IMR-90 (cell line): ENCODE results near the gene C6orf89. TPM values are rescaled to one million over a fixed set of nuclear protein-coding genes. Genes with fewer than 3 reads are reported as not detected.

ENCODE experiments used
- ATAC-seq: fragments of 200-7000 bp; cut with Tn5 transposase; 2 replicates; pipeline ENCODE4 v1.9.1; 2020; ENCODE audit warnings: low read depth, mild to moderate bottlenecking, moderate library complexity
- BruUV-seq: library from RNA; stranded (reverse); fragments of 400-500 nt; replicated peaks from 2 replicates; lab custom pipeline; 2021; lab: Mats Ljungman, UMichigan
- CTCF ChIA-PET: fragments of 300-600 bp; formaldehyde crosslinking; extraction: SDS; loops from one replicate; lab custom pipeline; 2021; ENCODE audit warnings: antibody characterized with exemption; lab: Yijun Ruan, JAX
- POLR2A ChIA-PET: fragments of 300-600 bp; sonication (Branson Sonifier 250); formaldehyde crosslinking; loops from one replicate; lab custom pipeline; 2022; ENCODE audit warnings: antibody characterized with exemption; ENCODE audit not compliant: unreplicated experiment; lab: Charles Lee
- DNase-seq: peaks from one replicate; pipeline ENCODE4 v3.0.0; 2013
- H2AFZ ChIP-seq: replicated peaks from 2 replicates; pipeline ENCODE3; 2013; ENCODE audit warnings: low read length, mild to moderate bottlenecking; ENCODE audit not compliant: poor library complexity
- H2AK5ac ChIP-seq: 2 replicates; pipeline ENCODE4 v1.6.1; 2013; ENCODE audit warnings: low read depth, low read length, inconsistent platforms
- H2AK9ac ChIP-seq: replicated peaks from 2 replicates; pipeline ENCODE3; 2013; ENCODE audit warnings: mild to moderate bottlenecking, low read depth, low read length, moderate library complexity; ENCODE audit not compliant: poor library complexity
- H2BK120ac ChIP-seq: 2 replicates; pipeline ENCODE4 v1.6.1; 2013; ENCODE audit warnings: low read depth, low read length, inconsistent platforms
- H2BK15ac ChIP-seq: 3 replicates; pipeline ENCODE4 v1.6.1; 2013; ENCODE audit warnings: low read depth, low read length, inconsistent platforms
- H2BK20ac ChIP-seq: 2 replicates; pipeline ENCODE4 v1.6.1; 2013; ENCODE audit warnings: low read depth, mild to moderate bottlenecking, inconsistent platforms, low read length, moderate library complexity
- H2BK5ac ChIP-seq: 2 replicates; pipeline ENCODE4 v1.6.1; 2013; ENCODE audit warnings: mild to moderate bottlenecking, low read depth, low read length, inconsistent platforms; ENCODE audit not compliant: poor library complexity, severe bottlenecking
- H3K14ac ChIP-seq: replicated peaks from 2 replicates; pipeline ENCODE4 v1.6.1; 2013; ENCODE audit warnings: low read depth, low read length, inconsistent platforms
- H3K18ac ChIP-seq: 2 replicates; pipeline ENCODE4 v1.6.1; 2013; ENCODE audit warnings: low read depth, low read length, control low read depth
- H3K23ac ChIP-seq: 2 replicates; pipeline ENCODE4 v1.6.1; 2013; ENCODE audit warnings: low read depth, low read length, inconsistent platforms
- H3K27ac ChIP-seq: 2 replicates; pipeline ENCODE4 v1.5.1; 2013; ENCODE audit warnings: mild to moderate bottlenecking, control low read depth, low read length; ENCODE audit not compliant: insufficient read depth
- H3K27me3 ChIP-seq: 2 replicates; pipeline ENCODE4 v1.6.1; 2013; ENCODE audit warnings: low read length; ENCODE audit not compliant: control insufficient read depth, insufficient read depth
- H3K36me3 ChIP-seq: 2 replicates; pipeline ENCODE4 v1.6.1; 2013; ENCODE audit warnings: low read length, mixed read lengths; ENCODE audit not compliant: control insufficient read depth, insufficient read depth
- H3K4ac ChIP-seq: 2 replicates; pipeline ENCODE4 v1.6.1; 2013; ENCODE audit warnings: low read depth, low read length, inconsistent platforms
- H3K4me1 ChIP-seq: 2 replicates; pipeline ENCODE4 v1.6.1; 2013; ENCODE audit warnings: low read length, mixed read lengths; ENCODE audit not compliant: control insufficient read depth, insufficient read depth
- H3K4me2 ChIP-seq: 2 replicates; pipeline ENCODE4 v1.6.1; 2013; ENCODE audit warnings: low read depth, mild to moderate bottlenecking, control low read depth, low read length, moderate library complexity
- H3K4me3 ChIP-seq: 2 replicates; pipeline ENCODE4 v1.5.1; 2013; ENCODE audit warnings: low read depth, mild to moderate bottlenecking, control low read depth, low read length, moderate library complexity; ENCODE audit not compliant: insufficient read depth
- H3K56ac ChIP-seq: 2 replicates; pipeline ENCODE4 v1.6.1; 2013; ENCODE audit warnings: low read length, inconsistent platforms; ENCODE audit not compliant: insufficient read depth; ENCODE audit errors: extremely low read depth
- H3K79me1 ChIP-seq, 2 experiments: 2 replicates each; pipeline ENCODE4 v1.6.1; 2013; ENCODE audit warnings: low read length in 2 of 2, inconsistent platforms in 1 of 2, low read depth in 1 of 2
- H3K9ac ChIP-seq: 2 replicates; pipeline ENCODE4 v1.6.1; 2013; ENCODE audit warnings: low read depth, low read length, control low read depth
- H3K9me1 ChIP-seq: 2 replicates; pipeline ENCODE4 v1.6.1; 2013; ENCODE audit warnings: low read length, inconsistent platforms; ENCODE audit not compliant: insufficient read depth
- H3K9me3 ChIP-seq: 2 replicates; pipeline ENCODE4 v1.6.1; 2013; ENCODE audit warnings: low read length; ENCODE audit not compliant: control insufficient read depth, insufficient read depth
- H4K20me1 ChIP-seq: 2 replicates; pipeline ENCODE4 v1.6.1; 2013; ENCODE audit warnings: low read length, inconsistent platforms; ENCODE audit not compliant: insufficient read depth
- H4K5ac ChIP-seq: 2 replicates; pipeline ENCODE4 v1.6.1; 2013; ENCODE audit warnings: mild to moderate bottlenecking, low read depth, low read length, control low read depth
- H4K8ac ChIP-seq, 2 experiments: 2 replicates each; pipeline ENCODE4 v1.6.1; 2013; ENCODE audit warnings: low read depth in 2 of 2, low read length in 2 of 2, control low read depth in 1 of 2, inconsistent platforms in 1 of 2
- H4K91ac ChIP-seq: 2 replicates; pipeline ENCODE4 v1.6.1; 2013; ENCODE audit warnings: low read depth, low read length, inconsistent platforms; ENCODE audit not compliant: insufficient read depth
- BHLHE40 ChIP-seq: fragments of 150-350 bp; IDR thresholded peaks from 2 replicates; pipeline ENCODE4 v1.6.1; 2016; ENCODE audit warnings: mild to moderate bottlenecking, low read depth, low read length
- CEBPB ChIP-seq: IDR thresholded peaks from 2 replicates; pipeline ENCODE4 v1.6.1; 2012; ENCODE audit warnings: low read depth, low read length, improper control_type of control experiment
- ELK1 ChIP-seq: fragments of 150-350 bp; IDR thresholded peaks from 2 replicates; pipeline ENCODE4 v1.6.1; 2016; ENCODE audit warnings: low read depth, mild to moderate bottlenecking, low read length, moderate library complexity, borderline replicate concordance
- FOS ChIP-seq: fragments of 150-350 bp; IDR thresholded peaks from 2 replicates; pipeline ENCODE4 v1.6.1; 2016; ENCODE audit warnings: low read depth, low read length
- MAFK ChIP-seq: IDR thresholded peaks from 2 replicates; pipeline ENCODE4 v1.6.1; 2012; ENCODE audit warnings: low read depth, low read length, improper control_type of control experiment
- MAZ ChIP-seq: IDR thresholded peaks from 2 replicates; pipeline ENCODE4 v1.6.1; 2012; ENCODE audit warnings: low read depth, mild to moderate bottlenecking, low read length, improper control_type of control experiment, moderate library complexity, borderline replicate concordance
- NFE2L2 ChIP-seq: fragments of 150-350 bp; IDR thresholded peaks from 2 replicates; pipeline ENCODE4 v1.6.1; 2016; ENCODE audit warnings: low read depth, mild to moderate bottlenecking, low read length
- POLR2A ChIP-seq: IDR thresholded peaks from 2 replicates; pipeline ENCODE4 v1.6.1; 2012; ENCODE audit warnings: mild to moderate bottlenecking, low read depth, low read length
- RAD21 ChIP-seq: IDR thresholded peaks from 2 replicates; pipeline ENCODE4 v1.6.1; 2012; ENCODE audit warnings: low read length, improper control_type of control experiment
- RCOR1 ChIP-seq: IDR thresholded peaks from 2 replicates; pipeline ENCODE4 v1.6.1; 2012; ENCODE audit warnings: mild to moderate bottlenecking, low read length, improper control_type of control experiment; ENCODE audit not compliant: insufficient replicate concordance
- SMC3 ChIP-seq: fragments of 150-350 bp; IDR thresholded peaks from 2 replicates; pipeline ENCODE4 v1.6.1; 2016; ENCODE audit warnings: low read depth, mild to moderate bottlenecking, antibody characterized with exemption, low read length, moderate library complexity
- WGBS, 2 experiments: methylation state at CpG; one replicate each; pipeline versions ENCODE4 v1.1.5 to v1.1.7; 2013; ENCODE audit warnings: missing lambda C conversion rate in 2 of 2; ENCODE audit not compliant: insufficient read length in 1 of 2; ENCODE audit errors: extremely low coverage in 2 of 2; 5-methylcytosine and 5-hydroxymethylcytosine counted together
- dilution Hi-C: fragments of 300-500 bp; cut with HindIII; formaldehyde crosslinking; loops from one replicate; pipeline ENCODE4 v1.14.3; 2018; ENCODE audit warnings: low sequenced_read_pairs; ENCODE audit not compliant: unreplicated experiment
- in situ Hi-C: fragments of 300-500 bp; cut with MboI; formaldehyde crosslinking; loops from 3 replicates; pipeline ENCODE4 v1.14.3; 2019; ENCODE audit warnings: low sequenced_read_pairs, inconsistent platforms, mixed read lengths
- intact Hi-C: fragments of 100-400 bp; cut with micrococcal nuclease; formaldehyde crosslinking; loops from 2 replicates; pipeline ENCODE4 v1.10.0; 2022
- polyA plus RNA-seq, 3 experiments: library from polyadenylated mRNA; depleted of rRNA; stranded (reverse); fragments of >200 nt; gene quantifications; 2 replicates each; pipeline ENCODE4 v1.2.3, GENCODE V29; 2012; ENCODE audit warnings: low replicate concordance in 1 of 3
- total RNA-seq: library from RNA; depleted of rRNA; stranded (reverse); fragments of >200 nt; gene quantifications from 2 replicates; pipeline ENCODE4 v1.2.3, GENCODE V29; 2012
- TF ChIP-seq, protein P1 (sequence below): conservative IDR thresholded peaks from 2 replicates; pipeline ENCODE4 v1.5.1; 2012; ENCODE audit warnings: mild to moderate bottlenecking, low read depth, low read length, improper control_type of control experiment

The C6orf89 gene
- total and polyA plus RNA-seq, 2 of the 4 experiments (the other 2 are of a cell fraction), result 30.8 to 52.3 TPM

DNA sequence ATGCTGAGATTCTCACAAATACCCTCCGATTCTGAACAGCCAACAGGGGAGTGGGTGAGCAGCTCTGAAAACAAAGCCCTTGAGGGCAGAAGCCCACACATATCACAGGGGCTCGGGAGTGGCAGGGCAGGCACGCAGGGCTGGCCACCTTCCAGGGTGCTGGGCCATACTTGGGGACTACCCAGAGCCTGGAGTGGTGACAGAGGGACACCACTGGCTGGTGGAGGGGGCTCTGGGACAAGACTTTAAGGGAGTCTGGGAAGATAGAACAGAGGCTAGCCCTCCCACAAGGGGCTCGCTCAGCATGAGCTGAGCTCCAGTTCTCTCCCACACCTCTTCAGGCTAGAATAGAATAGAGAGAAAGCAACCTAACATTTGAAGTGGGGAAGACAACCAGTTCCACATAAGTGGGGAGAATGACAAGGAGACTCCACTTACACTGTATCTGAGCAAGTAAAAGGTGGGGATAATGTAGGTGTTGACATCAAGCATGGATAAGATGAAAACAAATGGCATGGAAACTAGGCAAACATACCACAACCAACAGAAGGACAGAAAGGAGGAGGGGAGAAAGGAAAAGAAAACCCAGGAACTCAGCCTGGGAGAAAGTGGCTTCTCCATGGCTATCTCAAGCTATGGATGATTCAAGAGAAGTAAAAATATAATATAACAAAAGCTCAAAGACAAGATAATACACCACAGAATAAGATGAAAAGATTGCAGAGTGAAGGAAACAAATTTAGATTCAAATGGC lies 18.1 kb upstream of the C6orf89 start:
- CTCF ChIA-PET, result no interaction called here

More for the DNA sequence above, 18.1 kb upstream of the C6orf89 start:
- peaks cover 7% of the 10 kb centered on the region for H3K36me3 ChIP-seq
- ATAC-seq (no peak), DNase-seq (no peak)
- H4K8ac ChIP-seq, result no peak overlapping the region
- no peak overlapping the region for H3K27ac ChIP-seq
- H2AFZ ChIP-seq, result no peak overlapping the region
- in situ Hi-C loops (no loop called here), intact Hi-C loops (no loop called here), dilution Hi-C loops (no loop called here)
- no peak overlapping the region for H4K5ac ChIP-seq
- no peak overlapping the region for H2BK120ac ChIP-seq
- H3K9me1 ChIP-seq, result peaks cover 10% of the 10 kb centered on the region; the same call in 1 of the 2 replicates
- H3K9me3 ChIP-seq, result no peaks in the 10 kb centered on the region
- H3K79me1 ChIP-seq, result peaks cover 44 to 68% of the 10 kb centered on the region in 2 experiments
- no peak overlapping the region for H3K4ac ChIP-seq
- no peak for TF ChIP-seq CEBPB
- no peak for TF ChIP-seq FOS
- no peak for TF ChIP-seq SMC3
- no peak for TF ChIP-seq POLR2A
- TF ChIP-seq MAFK, result no peak
- no peak for TF ChIP-seq RCOR1
- TF ChIP-seq ELK1, result no peak
- TF ChIP-seq BHLHE40, result no peak
- no peak for TF ChIP-seq RAD21
- TF ChIP-seq NFE2L2, result no peak
- TF ChIP-seq MAZ, result no peak
- TF ChIP-seq, protein P1, sequence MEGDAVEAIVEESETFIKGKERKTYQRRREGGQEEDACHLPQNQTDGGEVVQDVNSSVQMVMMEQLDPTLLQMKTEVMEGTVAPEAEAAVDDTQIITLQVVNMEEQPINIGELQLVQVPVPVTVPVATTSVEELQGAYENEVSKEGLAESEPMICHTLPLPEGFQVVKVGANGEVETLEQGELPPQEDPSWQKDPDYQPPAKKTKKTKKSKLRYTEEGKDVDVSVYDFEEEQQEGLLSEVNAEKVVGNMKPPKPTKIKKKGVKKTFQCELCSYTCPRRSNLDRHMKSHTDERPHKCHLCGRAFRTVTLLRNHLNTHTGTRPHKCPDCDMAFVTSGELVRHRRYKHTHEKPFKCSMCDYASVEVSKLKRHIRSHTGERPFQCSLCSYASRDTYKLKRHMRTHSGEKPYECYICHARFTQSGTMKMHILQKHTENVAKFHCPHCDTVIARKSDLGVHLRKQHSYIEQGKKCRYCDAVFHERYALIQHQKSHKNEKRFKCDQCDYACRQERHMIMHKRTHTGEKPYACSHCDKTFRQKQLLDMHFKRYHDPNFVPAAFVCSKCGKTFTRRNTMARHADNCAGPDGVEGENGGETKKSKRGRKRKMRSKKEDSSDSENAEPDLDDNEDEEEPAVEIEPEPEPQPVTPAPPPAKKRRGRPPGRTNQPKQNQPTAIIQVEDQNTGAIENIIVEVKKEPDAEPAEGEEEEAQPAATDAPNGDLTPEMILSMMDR, result no peak
- no peak overlapping the region for H2AK9ac ChIP-seq
- no peak overlapping the region for H2BK15ac ChIP-seq
- H3K23ac ChIP-seq, result no peak overlapping the region
- no peak overlapping the region for H3K9ac ChIP-seq
- POLR2A ChIA-PET, result no interaction called here
- no peaks in the 10 kb centered on the region for H4K20me1 ChIP-seq
- no peak overlapping the region for H3K56ac ChIP-seq
- no CpG with 5 or more reads among the region's 4 CpGs for WGBS, 2 experiments
- BruUV-seq, result no TSS peak
- H3K4me2 ChIP-seq, result no peak overlapping the region
- H3K4me3 ChIP-seq, result no peak overlapping the region
- H3K4me1 ChIP-seq, result no peaks in the 10 kb centered on the region
- no peak overlapping the region for H2BK5ac ChIP-seq
- H3K27me3 ChIP-seq, result no peaks in the 10 kb centered on the region
- H2BK20ac ChIP-seq, result no peak overlapping the region
- H3K14ac ChIP-seq, result no peak overlapping the region
- no peak overlapping the region for H2AK5ac ChIP-seq
- H3K18ac ChIP-seq, result no peak overlapping the region
- H4K91ac ChIP-seq, result no peak overlapping the region
